Epidermal melanocyte (primary cell): ENCODE measurements around the gene LMNTD2.
"Not testable (repeated sequence)": the region's sequence is repeated elsewhere in the genome, so short reads cannot be mapped to it uniquely, and the experiment has no call there.

Experiments
- DNase-seq: peaks from one replicate; pipeline ENCODE4 v3.0.0; 2011; ENCODE audit warnings: low spot score; ENCODE audit not compliant: insufficient read length

Gene LMNTD2

DNA sequence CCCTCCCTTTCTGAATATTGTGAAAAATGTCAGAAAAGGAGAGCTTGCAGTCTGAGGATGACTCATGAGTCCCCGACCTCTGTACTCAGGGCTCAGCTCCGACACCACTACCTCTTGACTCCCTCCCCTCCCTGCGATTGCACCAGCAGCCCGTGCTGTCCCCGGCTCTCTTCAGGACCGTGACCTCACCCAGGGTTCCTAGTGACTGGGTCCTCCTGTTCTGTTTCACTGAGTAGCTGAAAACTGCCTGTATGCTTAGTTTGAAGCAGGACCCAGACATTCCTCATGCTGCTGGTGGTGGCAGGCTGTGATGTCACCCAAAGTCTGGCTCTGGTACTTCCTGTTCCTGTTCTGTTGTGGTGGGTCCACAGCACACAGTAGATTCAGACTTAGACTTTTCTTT lies 27.4 kb upstream of the LMNTD2 start:
- DNase-seq = no peak

DNA sequence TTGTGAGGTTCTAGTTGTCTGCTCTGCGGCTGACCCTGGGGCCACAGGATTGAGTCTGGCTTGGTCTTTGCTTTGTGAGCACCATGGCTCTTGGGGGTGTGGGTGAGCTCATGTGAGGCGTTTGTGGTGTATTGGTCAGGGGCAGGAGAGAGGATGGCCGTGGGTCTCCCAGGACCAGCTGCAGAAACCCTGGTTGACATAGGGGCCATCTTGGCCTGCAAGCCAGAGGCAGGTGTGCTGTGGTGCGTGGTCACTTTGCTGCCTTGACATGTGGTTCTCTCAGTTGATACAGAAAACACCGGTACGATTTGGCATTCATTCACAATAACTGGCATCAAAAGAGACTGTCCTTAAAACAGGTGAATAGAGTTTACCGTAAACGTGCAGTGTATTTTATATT lies 27.0 kb upstream of the LMNTD2 start:
- DNase-seq = no peak

DNA sequence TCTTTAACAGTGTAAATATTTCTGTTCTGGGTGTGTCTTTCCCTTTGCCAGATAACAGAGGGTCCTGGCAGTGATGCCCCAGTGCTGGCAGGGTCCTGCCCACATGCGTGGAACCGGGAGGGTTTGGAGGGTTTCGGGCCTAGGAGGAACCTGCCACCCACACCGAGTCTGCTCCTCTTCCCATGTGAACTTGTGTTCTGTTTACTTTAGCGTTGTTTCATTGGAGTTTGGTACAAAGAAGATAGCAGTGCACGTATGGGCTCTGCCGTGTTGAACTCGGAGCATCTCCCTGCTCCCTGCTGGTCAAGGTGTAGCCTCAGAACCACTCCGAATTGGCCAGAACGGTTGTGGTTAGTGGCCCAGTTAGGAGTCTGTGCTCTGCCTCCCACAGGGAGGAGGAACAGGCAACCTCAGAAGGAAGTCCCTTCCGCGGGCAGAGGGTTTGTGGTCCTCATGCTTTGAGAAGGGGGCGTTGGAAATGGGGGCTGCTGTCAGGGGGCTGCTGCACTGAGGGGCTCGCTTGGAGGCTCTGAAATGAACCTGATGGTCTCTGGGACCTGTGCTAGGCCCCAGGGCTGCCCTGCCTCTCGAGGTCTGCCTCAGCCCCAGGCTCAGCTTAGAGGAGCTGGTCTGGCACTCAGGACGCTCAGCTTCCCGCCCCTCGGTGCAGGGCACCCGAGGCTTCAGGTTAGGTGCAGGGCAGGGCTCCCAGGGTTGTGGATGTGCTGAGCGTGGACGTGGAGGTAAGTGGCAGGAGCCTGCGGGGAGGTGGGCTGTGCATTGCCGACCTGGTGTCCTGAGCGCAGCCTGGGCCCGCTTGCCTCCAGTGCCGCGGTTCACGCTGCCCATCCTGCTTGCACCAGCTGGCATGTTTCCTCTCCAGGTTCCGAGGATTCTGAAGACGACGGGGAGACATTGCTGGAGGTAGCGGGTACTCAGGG lies 26.1 kb upstream of the LMNTD2 start:
- no peak for DNase-seq

DNA sequence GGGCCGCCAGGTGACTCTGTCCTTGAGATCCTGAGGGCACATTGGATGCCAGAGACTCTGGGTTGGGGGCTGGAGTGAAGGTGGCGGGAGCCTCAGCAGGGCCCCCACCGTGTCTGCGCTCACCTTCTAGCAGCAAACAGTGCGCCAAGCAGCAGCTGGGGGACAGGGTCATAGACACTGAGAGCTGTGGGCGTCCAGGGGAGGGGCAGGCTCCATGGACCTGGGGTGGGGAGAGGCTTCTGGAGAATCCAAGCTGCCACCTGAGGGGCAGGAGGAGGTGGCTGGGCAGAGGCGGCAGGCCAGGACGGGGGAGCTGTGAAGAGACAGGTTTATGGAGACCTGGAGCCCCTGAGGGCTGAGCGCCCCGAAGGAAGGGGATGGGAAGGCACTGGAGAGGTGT lies 23.7 kb upstream of the LMNTD2 start:
- no peak for DNase-seq

DNA sequence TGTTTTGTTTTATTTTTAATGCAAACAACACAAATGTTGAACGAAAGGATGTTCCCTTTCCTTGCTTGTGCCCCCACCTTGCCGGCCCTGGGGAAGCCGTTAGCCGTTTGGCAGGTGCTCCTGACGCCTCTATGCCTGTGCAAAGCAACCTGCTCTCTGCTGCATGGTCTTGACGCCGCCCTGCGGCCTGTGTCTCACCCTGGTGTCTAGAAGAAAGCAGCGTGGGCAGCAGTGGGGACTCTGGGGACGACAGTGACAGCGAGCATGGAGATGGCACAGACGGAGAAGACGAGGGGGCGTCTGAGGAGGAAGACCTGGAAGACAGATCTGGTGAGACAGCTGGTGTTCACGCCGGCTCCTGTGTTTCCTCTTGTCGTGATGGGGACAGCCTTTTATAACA lies 21.2 kb upstream of the LMNTD2 start:
- no peak for DNase-seq

DNA sequence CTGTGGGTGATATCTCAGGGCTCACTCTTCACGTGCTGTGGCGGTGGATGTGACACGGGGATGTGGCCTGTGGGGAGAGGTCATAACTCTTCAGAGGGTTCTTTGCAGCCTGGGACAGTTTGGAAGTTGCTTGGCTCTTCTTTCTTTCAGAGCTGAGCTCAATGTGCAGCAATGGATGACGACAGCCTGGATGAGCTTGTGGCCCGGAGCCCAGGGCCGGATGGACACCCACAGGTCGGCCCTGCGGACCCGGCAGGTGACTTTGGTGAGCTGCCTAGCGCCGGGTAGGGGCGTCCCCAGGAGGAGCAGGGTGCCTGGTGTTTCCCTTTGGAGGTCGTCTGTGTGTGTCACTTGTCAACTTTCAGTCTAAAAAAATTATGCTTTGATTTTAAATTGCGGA lies 20.8 kb upstream of the LMNTD2 start:
- DNase-seq = no peak

DNA sequence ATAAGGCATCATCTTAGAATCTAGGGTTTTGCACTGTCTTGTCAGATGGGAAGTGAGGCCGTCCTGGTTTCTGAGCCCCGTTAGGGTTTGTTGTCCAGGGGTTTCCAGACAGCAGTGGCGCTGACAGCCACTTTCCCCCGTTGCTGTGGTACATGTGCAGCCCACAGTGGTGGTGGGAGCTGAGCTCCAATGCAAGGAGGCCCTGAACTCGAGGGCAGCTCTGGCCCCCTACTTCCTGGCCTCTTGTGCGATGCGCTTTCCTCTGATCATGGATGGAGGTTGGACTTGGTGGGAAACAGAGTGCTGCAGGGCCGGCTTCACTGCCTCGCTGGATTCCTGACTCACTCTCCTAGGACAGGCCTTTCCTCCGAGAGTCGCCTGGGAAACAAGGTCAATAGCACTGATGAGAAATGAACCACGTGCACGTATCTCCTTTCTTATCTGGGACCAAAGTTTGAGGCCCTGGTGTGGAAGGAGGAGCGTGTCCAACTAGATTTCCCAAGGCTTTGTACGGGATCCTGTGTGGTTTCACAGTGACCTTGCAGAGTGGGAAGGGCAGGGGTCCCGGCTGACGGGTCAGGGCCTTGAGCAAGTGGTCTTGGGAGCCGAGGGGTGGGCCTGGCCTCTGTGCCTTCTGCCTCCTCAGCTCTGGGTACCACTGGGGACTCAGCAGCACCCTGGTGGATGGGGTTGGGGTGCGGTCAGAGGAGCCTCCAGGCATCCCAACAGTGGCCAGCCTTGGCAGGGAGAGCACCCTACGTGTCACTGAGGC lies 19.5 kb upstream of the LMNTD2 start:
- no peak for DNase-seq

DNA sequence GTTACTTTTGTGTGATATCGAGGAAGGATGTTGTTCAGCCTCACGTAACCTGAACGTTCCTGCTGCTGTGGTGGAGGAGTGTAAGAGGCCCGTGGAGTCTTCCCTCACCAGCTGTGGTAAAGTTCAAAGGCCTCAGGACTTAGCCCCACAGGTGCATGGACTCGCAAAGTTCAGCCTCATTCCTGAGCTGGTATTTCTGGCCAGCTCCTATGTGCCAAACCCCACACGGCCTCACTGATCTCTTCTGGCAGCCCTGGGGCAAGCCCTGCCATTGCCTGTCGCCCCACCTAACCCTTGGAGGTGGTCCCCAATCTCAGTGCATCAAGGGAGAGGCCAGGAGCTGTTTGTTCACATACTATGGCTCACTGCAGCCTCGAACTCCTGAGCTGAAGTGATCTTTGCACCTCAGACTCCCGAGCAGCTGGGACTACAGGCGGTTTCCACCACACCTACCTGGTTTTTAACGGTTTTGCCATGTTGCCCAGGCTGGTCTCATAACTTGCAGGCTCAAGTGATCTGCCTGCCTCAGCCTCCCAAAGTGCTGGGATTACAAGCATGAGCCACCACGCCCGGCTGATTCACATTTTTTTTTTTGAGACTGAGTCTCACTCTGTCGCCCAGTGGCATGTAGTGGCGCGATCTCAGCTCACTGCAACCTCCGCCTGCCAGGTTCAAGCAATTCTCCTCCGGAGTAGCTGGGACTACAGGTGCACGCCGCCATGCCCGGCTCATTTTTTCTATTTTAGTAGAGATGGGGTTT lies 17.9 kb upstream of the LMNTD2 start:
- DNase-seq = no peak

DNA sequence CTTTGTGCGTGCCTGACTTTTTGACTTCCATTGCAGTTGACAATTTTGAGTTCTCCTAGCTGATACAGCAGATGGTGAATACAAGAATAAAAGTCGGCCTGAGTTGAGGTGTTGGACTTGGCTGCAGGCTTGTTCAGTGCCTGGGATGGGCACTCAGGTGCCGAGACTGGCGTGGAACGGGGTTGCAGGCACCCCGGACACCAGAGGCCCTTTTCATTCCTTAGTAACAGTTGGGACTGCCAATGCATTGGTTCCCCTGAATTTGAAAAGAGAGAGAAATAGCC lies 17.0 kb upstream of the LMNTD2 start:
- DNase-seq = no peak

DNA sequence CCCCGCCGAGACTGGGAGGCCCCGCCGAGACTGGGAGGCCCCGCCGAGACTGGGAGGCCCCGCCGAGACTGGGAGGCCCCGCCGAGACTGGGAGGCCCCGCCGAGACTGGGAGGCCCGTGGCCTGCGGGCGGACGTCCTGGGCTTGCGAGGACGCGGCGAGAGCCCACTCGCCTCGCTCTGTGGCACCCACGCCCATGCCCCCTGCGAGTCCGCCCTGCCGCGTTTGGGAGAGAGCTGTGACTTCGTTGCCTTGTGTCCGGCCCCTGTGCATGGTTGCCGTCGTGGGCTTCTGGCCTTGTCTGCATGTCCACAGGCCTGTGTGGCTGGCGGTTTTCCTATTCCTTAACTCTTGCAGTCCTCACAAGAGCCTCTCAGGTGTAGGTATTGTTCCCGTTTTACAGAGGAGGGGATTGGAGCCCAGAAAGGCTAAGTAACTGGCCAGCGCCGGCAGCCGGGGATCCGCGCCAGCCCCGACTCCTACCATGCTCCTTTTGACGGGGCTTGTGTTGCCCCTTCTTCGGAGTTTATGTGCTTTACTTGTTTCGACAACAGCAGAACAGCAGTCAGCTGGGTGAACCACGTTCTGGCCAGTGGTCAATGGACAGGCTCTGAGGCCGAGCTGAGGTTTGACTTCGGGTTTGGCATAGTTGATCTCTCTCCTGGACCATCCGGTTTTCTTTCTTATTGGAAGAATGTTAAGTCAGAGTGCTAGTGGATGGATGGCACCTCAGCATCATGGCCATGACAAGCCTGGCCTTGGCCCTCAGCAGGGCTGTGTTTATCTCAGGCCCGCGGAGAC lies 16.5 kb upstream of the LMNTD2 start:
- no peak for DNase-seq

DNA sequence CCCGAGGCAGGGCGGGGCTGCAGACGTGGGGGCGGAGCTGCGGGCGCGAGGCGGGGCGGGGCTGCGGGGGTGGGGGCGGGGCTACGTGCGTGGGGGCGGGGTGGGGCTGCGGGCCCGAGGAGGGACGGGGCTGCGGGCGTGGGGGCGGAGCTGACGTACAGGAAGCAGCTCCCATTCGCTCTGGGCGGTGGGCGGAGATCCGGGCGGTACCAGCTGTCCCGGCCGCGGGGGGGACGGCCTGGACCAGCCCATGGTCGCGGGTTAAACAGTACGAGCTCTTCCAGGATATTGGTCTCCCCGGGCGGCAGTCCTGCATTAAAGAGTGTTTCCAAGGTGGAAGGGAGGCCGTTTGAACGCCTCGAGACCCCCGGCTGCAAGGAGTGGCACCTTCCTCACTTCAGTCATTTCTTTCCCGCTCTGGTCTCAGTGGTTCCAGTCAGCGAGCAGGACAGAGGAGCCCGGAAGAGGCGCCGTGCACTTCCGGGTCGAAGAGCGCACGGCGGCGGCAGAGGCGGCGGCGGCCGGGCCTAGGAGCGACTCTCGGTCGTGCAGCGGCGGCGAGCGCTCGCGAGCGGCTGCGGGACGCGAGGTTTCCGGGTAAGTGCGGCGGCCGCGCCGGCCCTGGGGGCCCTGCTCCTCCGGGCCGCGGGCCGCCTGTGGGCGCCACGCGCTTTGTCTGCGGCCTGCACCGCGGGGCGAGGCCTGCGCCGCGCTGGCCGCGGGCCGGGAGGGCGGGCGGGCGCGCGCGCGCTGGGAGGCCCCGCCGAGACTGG lies 15.6 kb upstream of the LMNTD2 start, which contains the start of gene PHRF1:
Gene PHRF1 (plus strand): TSS at position 475 of the 773 bp plus-strand sequence. CDS start 5,043 bp downstream, outside the sequence.
- DNase-seq = peak; percentile 100

DNA sequence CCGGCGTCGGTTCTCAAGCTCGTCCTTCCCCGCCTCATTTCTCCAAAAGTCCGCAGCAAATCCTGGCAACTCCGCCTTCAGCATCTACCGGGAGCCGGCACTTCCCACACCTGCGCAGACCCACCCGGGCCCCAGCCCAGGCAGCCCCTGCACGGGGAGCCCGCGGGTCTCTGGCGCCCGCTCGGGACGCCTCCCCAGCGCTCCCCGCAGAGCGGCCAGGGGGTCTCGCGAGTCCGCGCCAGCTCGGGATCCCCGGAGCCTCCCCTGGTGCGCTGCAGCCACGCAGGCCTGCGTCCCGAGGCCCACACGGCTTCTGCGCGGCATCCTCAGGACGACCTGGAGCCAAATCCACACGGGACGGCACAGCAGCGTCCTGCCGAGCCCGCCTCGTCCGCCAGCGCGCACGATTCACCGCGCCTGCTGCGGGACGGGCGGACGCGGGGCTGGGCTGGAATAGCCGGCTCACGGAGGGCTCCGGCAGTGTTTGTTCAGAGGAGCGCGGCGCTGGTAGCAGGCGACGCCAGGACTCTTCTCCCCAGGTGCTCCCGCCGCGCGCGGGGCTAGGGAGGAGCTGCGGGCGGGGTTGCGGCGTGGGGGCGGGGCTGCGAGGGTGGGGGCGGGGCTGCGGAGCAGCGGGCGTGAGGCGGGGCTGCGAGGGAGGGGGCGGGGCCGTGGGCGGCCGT lies 14.9 kb upstream of the LMNTD2 start:
- DNase-seq = peak; percentile 79

DNA sequence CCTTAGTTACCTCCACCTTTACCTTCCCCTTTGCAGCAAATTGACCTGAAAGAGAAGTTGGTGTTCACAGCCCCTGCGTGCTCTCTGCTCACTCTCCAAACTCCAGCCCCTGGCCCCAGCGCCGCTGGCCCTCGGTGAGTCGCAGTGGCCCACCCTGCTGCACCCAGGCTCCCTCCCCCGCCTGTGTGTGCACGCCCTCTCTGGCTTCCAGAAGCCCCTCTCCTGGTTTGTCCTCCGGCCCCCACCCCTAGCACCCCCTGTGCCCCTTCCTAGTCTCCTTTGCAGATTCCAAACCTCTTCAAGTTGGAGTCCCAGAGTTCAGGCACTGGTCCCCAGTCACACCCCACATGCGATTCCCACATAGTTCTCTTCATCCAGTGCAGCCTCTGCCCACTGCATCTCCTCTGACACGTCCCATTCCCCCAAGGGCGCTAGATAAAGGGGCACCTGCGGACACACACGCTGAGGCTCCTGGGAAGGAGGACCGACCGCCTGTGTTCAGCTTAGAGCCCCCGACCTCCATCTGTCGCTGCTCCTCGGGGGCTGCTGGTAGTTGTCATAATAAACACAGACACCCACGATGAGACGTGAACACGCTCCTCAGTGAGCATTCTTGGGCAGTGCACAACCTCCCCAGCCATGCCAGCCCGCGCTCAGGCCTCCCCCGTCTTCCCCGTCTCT lies 14.2 kb upstream of the LMNTD2 start:
- DNase-seq = no peak

DNA sequence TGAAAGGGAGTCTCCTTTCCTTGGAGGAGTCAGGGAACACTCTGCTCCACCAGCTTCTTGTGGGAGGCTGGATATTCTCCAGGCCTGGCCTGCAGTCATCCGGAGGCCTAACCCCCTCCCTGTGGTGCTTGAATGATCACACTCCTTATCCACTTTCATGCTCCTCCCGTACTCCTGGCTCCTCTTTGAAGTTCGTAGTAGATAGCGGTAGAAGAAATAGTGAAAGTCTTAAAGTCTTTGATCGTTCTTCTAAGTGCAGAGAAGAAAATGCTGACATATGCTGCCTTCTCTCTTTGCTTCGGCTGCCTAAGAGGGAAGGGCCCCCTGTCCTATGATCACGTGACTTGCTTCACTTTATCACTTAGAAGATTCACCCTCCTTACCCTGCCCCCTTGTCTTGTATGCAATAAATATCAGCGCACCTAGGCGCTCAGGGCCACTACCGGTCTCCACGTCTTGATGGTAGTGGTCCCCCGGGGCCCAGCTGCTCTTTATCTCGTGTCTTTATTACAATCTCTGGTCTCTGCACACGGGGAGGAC lies 13.6 kb upstream of the LMNTD2 start:
- DNase-seq = not testable (repeated sequence)

DNA sequence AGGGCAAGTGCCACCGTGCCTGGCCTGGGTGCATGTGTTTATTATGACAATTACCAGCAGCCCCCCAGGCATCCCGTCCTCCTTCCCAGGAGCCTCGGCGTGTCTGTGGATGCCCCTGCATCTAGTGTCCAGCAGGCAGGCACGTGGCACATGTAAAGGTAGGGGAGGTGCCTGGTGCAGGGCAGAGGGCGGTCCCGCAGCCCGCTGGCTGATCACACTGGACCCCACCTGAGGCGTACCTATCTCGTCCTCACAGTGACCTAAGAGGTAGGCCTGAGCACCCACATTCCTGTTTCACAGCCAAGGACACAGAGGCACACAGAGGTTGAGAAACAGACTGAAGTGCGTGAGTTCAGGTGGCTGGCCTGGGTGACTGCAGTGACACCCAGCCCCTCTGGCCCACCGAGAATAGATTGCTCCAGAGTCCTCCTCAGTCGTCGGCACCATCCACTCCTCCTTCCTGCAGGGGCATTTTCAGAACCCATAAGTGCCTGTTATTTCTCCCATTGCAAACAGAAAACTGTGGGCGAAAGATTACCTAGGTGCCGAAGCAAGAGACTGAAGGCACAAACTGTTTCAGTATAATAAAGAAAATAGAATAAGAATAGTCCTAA lies 12.7 kb upstream of the LMNTD2 start:
- no peak for DNase-seq

DNA sequence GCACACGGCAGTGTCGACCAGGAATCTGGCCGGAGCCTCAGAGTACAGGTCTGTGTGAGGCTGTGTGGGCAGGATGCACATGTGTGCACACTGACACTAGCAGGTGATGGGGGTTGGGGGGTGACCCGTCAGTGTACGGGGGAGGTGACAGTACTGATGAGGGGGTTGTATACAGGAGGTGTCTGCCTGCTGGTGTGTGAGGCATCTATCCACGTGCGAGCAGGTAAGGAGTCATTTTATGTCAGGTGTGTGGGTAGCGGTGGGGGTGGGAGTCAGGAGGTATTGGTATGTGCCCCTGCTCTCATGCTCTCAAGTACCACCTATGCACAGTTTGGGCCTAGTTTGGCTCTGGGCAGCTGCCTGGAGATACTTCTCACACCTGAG lies 11.3 kb upstream of the LMNTD2 start:
- no peak for DNase-seq

DNA sequence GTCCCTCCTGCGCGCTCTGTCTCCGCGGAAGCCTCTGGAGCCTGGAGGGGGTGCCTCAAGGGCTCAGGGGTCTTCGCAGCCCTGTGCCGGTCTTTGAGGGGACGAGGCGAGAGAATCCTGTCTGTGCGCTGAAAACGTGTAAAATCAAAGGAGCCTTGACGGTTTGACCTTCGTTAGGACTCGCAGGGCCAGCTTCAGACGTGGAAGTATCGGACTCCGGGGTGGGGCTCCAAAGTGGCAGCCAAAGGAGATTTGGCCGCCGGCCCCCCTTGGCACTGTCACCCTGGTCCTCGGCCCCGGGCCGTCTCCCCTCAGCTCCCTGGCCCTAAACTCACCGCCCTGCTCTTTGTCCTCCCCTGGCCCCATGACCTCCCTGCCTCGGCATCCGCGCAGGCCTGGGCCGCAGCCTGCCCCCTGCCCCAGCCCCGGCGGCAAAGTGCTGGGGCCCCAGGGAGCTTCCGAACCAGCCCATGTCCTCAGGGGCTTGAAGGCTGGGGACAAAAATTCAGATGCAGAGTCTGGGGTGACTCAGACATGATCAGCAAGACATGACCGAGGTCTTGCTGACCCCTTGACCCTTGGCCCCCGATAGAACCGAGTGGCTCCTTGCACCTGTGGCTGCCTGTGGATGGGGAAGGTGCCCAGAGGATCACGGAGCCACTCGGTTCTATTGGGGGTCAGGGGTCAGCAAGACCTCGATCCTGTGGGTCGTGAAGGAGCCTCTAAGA lies 8.8 kb upstream of the LMNTD2 start:
- no peak for DNase-seq
